ENCODE results near the gene TEAD3. TPM values are rescaled to one million over a fixed set of nuclear protein-coding genes. Genes with fewer than 3 reads are reported as not detected.
"Not testable (repeated sequence)": the region's sequence is repeated elsewhere in the genome, so short reads cannot be mapped to it uniquely, and the experiment has no call there.

TEAD3 gene
- 15.5 TPM for polyA plus RNA-seq (2013, experiment 1 of 2)
- 18.1 TPM for polyA plus RNA-seq (2013, experiment 2 of 2)

- peak within 1 kb of the TSS; percentile 83 for H3K27ac ChIP-seq (ENCODE audit: low read depth, low read length)
Measured at GRCh38 chr6:35496841-35497570, at the start of gene TEAD3. TSS of gene TEAD3 (minus strand) at chr6:35497079.

GRCh38 chr6:35544769-35545361 lies 48.0 kb upstream of the TEAD3 start:
- H3K27ac ChIP-seq (ENCODE audit: low read depth, low read length): no peak overlapping the region

More at GRCh38 chr6:35496841-35497570, at the start of gene TEAD3:
- Histone ChIP-seq H3K27me3 (ENCODE audit: insufficient read depth, low read length) (peaks cover 8% of the 10 kb centered on the region), H3K4me1 (ENCODE audit: insufficient read depth, low read length) (peaks cover 45% of the 10 kb centered on the region), H3K4me3 (ENCODE audit: low read length) (peak within 1 kb of the TSS; percentile 74), H3K9me3 (ENCODE audit: insufficient read depth, low read depth, low read length) (no peaks in the 10 kb centered on the region), H3K36me3 (ENCODE audit: insufficient read depth, low read length) (no peaks in the 10 kb centered on the region), H3K9ac (ENCODE audit: low read depth, low read length) (peak within 1 kb of the TSS; percentile 91)
- under 1% methylated on average over 77 of the region's 98 CpGs for WGBS

GRCh38 chr6:35543459-35544193 lies 46.7 kb upstream of the TEAD3 start:
- Histone ChIP-seq H3K27me3 (ENCODE audit: insufficient read depth, low read length) (no peaks in the 10 kb centered on the region), H3K9me3 (ENCODE audit: insufficient read depth, low read depth, low read length) (no peaks in the 10 kb centered on the region), H3K4me1 (ENCODE audit: insufficient read depth, low read length) (peaks cover 13% of the 10 kb centered on the region), H3K4me3 (ENCODE audit: low read length) (no peak overlapping the region), H3K9ac (ENCODE audit: low read depth, low read length) (no peak overlapping the region), H3K27ac (ENCODE audit: low read depth, low read length) (no peak overlapping the region), H3K36me3 (ENCODE audit: insufficient read depth, low read length) (no peaks in the 10 kb centered on the region)
- WGBS: 77% methylated on average over 13 of the region's 16 CpGs

More at GRCh38 chr6:35544769-35545361, 48.0 kb upstream of the TEAD3 start:
- WGBS: 61% methylated on average over 13 of the region's 13 CpGs
- H3K4me3 ChIP-seq (ENCODE audit: low read length): no peak overlapping the region
- no peak overlapping the region for H3K9ac ChIP-seq (ENCODE audit: low read depth, low read length)
- no peaks in the 10 kb centered on the region for H3K36me3 ChIP-seq (ENCODE audit: insufficient read depth, low read length)
- H3K9me3 ChIP-seq (ENCODE audit: insufficient read depth, low read depth, low read length): no peaks in the 10 kb centered on the region
- H3K4me1 ChIP-seq (ENCODE audit: insufficient read depth, low read length): peaks cover 13% of the 10 kb centered on the region
- H3K27me3 ChIP-seq (ENCODE audit: insufficient read depth, low read length): no peaks in the 10 kb centered on the region

- Histone ChIP-seq H3K4me1 (ENCODE audit: insufficient read depth, low read length) (peaks cover 13% of the 10 kb centered on the region), H3K4me3 (ENCODE audit: low read length) (no peak overlapping the region), H3K9ac (ENCODE audit: low read depth, low read length) (no peak overlapping the region), H3K27ac (ENCODE audit: low read depth, low read length) (no peak overlapping the region), H3K27me3 (ENCODE audit: insufficient read depth, low read length) (no peaks in the 10 kb centered on the region), H3K36me3 (ENCODE audit: insufficient read depth, low read length) (no peaks in the 10 kb centered on the region), H3K9me3 (ENCODE audit: insufficient read depth, low read depth, low read length) (no peaks in the 10 kb centered on the region)
- 92% methylated on average over 2 of the region's 2 CpGs for WGBS
Measured at GRCh38 chr6:35541836-35542235, 45.0 kb upstream of the TEAD3 start.

GRCh38 chr6:35539223-35539622 lies 42.3 kb upstream of the TEAD3 start:
- Histone ChIP-seq H3K36me3 (ENCODE audit: insufficient read depth, low read length) (no peaks in the 10 kb centered on the region), H3K9ac (ENCODE audit: low read depth, low read length) (no peak overlapping the region), H3K4me3 (ENCODE audit: low read length) (no peak overlapping the region), H3K9me3 (ENCODE audit: insufficient read depth, low read depth, low read length) (no peaks in the 10 kb centered on the region), H3K27me3 (ENCODE audit: insufficient read depth, low read length) (no peaks in the 10 kb centered on the region), H3K27ac (ENCODE audit: low read depth, low read length) (no peak overlapping the region), H3K4me1 (ENCODE audit: insufficient read depth, low read length) (peaks cover 17% of the 10 kb centered on the region)
- WGBS: 94% methylated on average over 3 of the region's 3 CpGs

- H3K36me3 ChIP-seq (ENCODE audit: insufficient read depth, low read length); H3K9ac ChIP-seq (ENCODE audit: low read depth, low read length); H3K9me3 ChIP-seq (ENCODE audit: insufficient read depth, low read depth, low read length); H3K27ac ChIP-seq (ENCODE audit: low read depth, low read length); H3K4me3 ChIP-seq (ENCODE audit: low read length); H3K27me3 ChIP-seq (ENCODE audit: insufficient read depth, low read length): not testable (repeated sequence)
- peaks cover 20% of the 10 kb centered on the region for H3K4me1 ChIP-seq (ENCODE audit: insufficient read depth, low read length)
- WGBS: 88% methylated on average over 6 of the region's 6 CpGs
Measured at GRCh38 chr6:35535847-35536246, 39.0 kb upstream of the TEAD3 start.

GRCh38 chr6:35534407-35535170 lies 37.7 kb upstream of the TEAD3 start:
- H3K27ac ChIP-seq (ENCODE audit: low read depth, low read length): no peak overlapping the region
- 33% methylated on average over 11 of the region's 11 CpGs for WGBS
- no peaks in the 10 kb centered on the region for H3K9me3 ChIP-seq (ENCODE audit: insufficient read depth, low read depth, low read length)
- H3K27me3 ChIP-seq (ENCODE audit: insufficient read depth, low read length): no peaks in the 10 kb centered on the region
- H3K4me1 ChIP-seq (ENCODE audit: insufficient read depth, low read length): peaks cover 20% of the 10 kb centered on the region
- H3K4me3 ChIP-seq (ENCODE audit: low read length): no peak overlapping the region
- no peaks in the 10 kb centered on the region for H3K36me3 ChIP-seq (ENCODE audit: insufficient read depth, low read length)
- H3K9ac ChIP-seq (ENCODE audit: low read depth, low read length): no peak overlapping the region

- 92% methylated on average over 6 of the region's 6 CpGs for WGBS
- Histone ChIP-seq H3K9me3 (ENCODE audit: insufficient read depth, low read depth, low read length) (no peaks in the 10 kb centered on the region), H3K27ac (ENCODE audit: low read depth, low read length) (no peak overlapping the region)
Measured at GRCh38 chr6:35533981-35534380, 37.1 kb upstream of the TEAD3 start.

GRCh38 chr6:35532126-35532525 lies 35.2 kb upstream of the TEAD3 start:
- no peaks in the 10 kb centered on the region for H3K27me3 ChIP-seq (ENCODE audit: insufficient read depth, low read length)
- H3K9ac ChIP-seq (ENCODE audit: low read depth, low read length): no peak overlapping the region
- 83% methylated on average over 3 of the region's 4 CpGs for WGBS
- H3K4me3 ChIP-seq (ENCODE audit: low read length): no peak overlapping the region
- no peaks in the 10 kb centered on the region for H3K36me3 ChIP-seq (ENCODE audit: insufficient read depth, low read length)
- peaks cover 20% of the 10 kb centered on the region for H3K4me1 ChIP-seq (ENCODE audit: insufficient read depth, low read length)
- H3K27ac ChIP-seq (ENCODE audit: low read depth, low read length): no peak overlapping the region
- no peaks in the 10 kb centered on the region for H3K9me3 ChIP-seq (ENCODE audit: insufficient read depth, low read depth, low read length)

More at GRCh38 chr6:35533981-35534380, 37.1 kb upstream of the TEAD3 start:
- H3K4me3 ChIP-seq (ENCODE audit: low read length): no peak overlapping the region
- H3K27me3 ChIP-seq (ENCODE audit: insufficient read depth, low read length): no peaks in the 10 kb centered on the region
- H3K4me1 ChIP-seq (ENCODE audit: insufficient read depth, low read length): peaks cover 20% of the 10 kb centered on the region
- no peak overlapping the region for H3K9ac ChIP-seq (ENCODE audit: low read depth, low read length)
- no peaks in the 10 kb centered on the region for H3K36me3 ChIP-seq (ENCODE audit: insufficient read depth, low read length)

- no peaks in the 10 kb centered on the region for H3K9me3 ChIP-seq (ENCODE audit: insufficient read depth, low read depth, low read length)
- 94% methylated on average over 3 of the region's 3 CpGs for WGBS
- H3K9ac ChIP-seq (ENCODE audit: low read depth, low read length): no peak overlapping the region
- peaks cover 8% of the 10 kb centered on the region; the same call in 1 of the 2 replicates for H3K4me1 ChIP-seq (ENCODE audit: insufficient read depth, low read length)
- no peak overlapping the region for H3K27ac ChIP-seq (ENCODE audit: low read depth, low read length)
- H3K27me3 ChIP-seq (ENCODE audit: insufficient read depth, low read length): no peaks in the 10 kb centered on the region
- no peaks in the 10 kb centered on the region for H3K36me3 ChIP-seq (ENCODE audit: insufficient read depth, low read length)
- no peak overlapping the region for H3K4me3 ChIP-seq (ENCODE audit: low read length)
Measured at GRCh38 chr6:35524380-35525020, 27.6 kb upstream of the TEAD3 start.

Data from HUES64 (cell line).